SK-N-SH (cell line): ENCODE data around the gene DOCK3. TPM values are rescaled to one million over a fixed set of nuclear protein-coding genes. Genes with fewer than 3 reads are reported as not detected.

Source experiments
- CTCF ChIA-PET: fragments of 300-600, 350-600 bp; formaldehyde crosslinking; extraction: SDS; loops from one replicate; lab custom pipeline; 2021; lab: Yijun Ruan, JAX
- POLR2A ChIA-PET: fragments of 350-600 bp; sonication (Branson Sonifier 250); formaldehyde crosslinking; extraction: SDS; loops from one replicate; lab custom pipeline; 2020; ENCODE audit warnings: antibody characterized with exemption, inconsistent platforms; lab: Yijun Ruan, JAX
- DNase-seq: peaks from one replicate; pipeline ENCODE4 v3.0.0; 2012
- H2AFZ ChIP-seq: fragments of 200-600 bp; sonication (generic); 2 replicates; pipeline ENCODE4 v1.8.1; 2016; ENCODE audit warnings: antibody characterized with exemption, mild to moderate bottlenecking, low read depth
- H3F3A ChIP-seq: fragments of 200-600 bp; sonication (generic); replicated peaks from 2 replicates; pipeline ENCODE3; 2016; ENCODE audit warnings: antibody characterized with exemption, mild to moderate bottlenecking; ENCODE audit not compliant: insufficient read depth
- H3K27ac ChIP-seq, 2 experiments: fragments of 200-500 bp in 1 of 2; fragments of 200-600 bp in 1 of 2; sonication (Bioruptor generic) in 1 of 2; sonication (generic), shearing (Covaris generic) in 1 of 2; 2 replicates each; pipeline versions ENCODE4 v1.5.1 to v1.6.1; 2014 to 2016; ENCODE audit warnings: low read depth in 2 of 2, inconsistent platforms in 1 of 2, low read length in 1 of 2, mild to moderate bottlenecking in 1 of 2, mixed read lengths in 1 of 2
- H3K27me3 ChIP-seq: fragments of 200-600 bp; sonication (generic), shearing (Covaris generic); 2 replicates; pipeline ENCODE4 v1.6.1; 2016; ENCODE audit warnings: mixed run types; ENCODE audit not compliant: insufficient read depth
- H3K36me3 ChIP-seq, 2 experiments: fragments of 200-500 bp in 1 of 2; fragments of 200-600 bp in 1 of 2; sonication (Bioruptor generic) in 1 of 2; sonication (generic) in 1 of 2; replicated peaks in 1 of 2; 2 replicates each; pipeline versions ENCODE3 to v1.5.1; 2014 to 2016; ENCODE audit warnings: low read length in 1 of 2, mild to moderate bottlenecking in 1 of 2; ENCODE audit not compliant: insufficient read depth in 2 of 2, control insufficient read depth in 1 of 2
- H3K4me1 ChIP-seq, 2 experiments: fragments of 200-500 bp in 1 of 2; fragments of 200-600 bp in 1 of 2; sonication (Bioruptor generic) in 1 of 2; sonication (generic), shearing (Covaris generic) in 1 of 2; 2 replicates each; pipeline versions ENCODE4 v1.5.1 to v1.6.1; 2014 to 2016; ENCODE audit warnings: low read depth in 1 of 2, low read length in 1 of 2, mixed run types in 1 of 2; ENCODE audit not compliant: insufficient read depth in 2 of 2, control insufficient read depth in 1 of 2
- H3K4me2 ChIP-seq: fragments of 200-600 bp; sonication (generic), shearing (Covaris generic); 2 replicates; pipeline ENCODE4 v1.6.1; 2017; ENCODE audit warnings: mixed run types
- H3K4me3 ChIP-seq, 2 experiments: fragments of 200-500 bp in 1 of 2; fragments of 200-600 bp in 1 of 2; sonication (Bioruptor generic) in 1 of 2; sonication (generic), shearing (Covaris generic) in 1 of 2; 2 replicates each; pipeline versions ENCODE4 v1.5.1 to v1.8.1; 2014 to 2016; ENCODE audit warnings: low read depth in 2 of 2, inconsistent platforms in 1 of 2, low read length in 1 of 2, mild to moderate bottlenecking in 1 of 2, mixed read lengths in 1 of 2, moderate library complexity in 1 of 2
- H3K79me2 ChIP-seq: fragments of 200-600 bp; sonication (generic); 2 replicates; pipeline ENCODE4 v1.8.1; 2017; ENCODE audit warnings: mild to moderate bottlenecking; ENCODE audit not compliant: insufficient read depth
- H3K9ac ChIP-seq: fragments of 200-600 bp; sonication (generic); 2 replicates; pipeline ENCODE4 v1.6.1; 2017; ENCODE audit warnings: mixed run types
- H3K9me2 ChIP-seq: fragments of 200-600 bp; sonication (generic); 2 replicates; pipeline ENCODE4 v1.6.1; 2017; ENCODE audit warnings: mixed run types
- H3K9me3 ChIP-seq: fragments of 200-600 bp; sonication (generic); 2 replicates; pipeline ENCODE4 v1.6.1; 2017; ENCODE audit warnings: mixed run types, mild to moderate bottlenecking, moderate library complexity
- H4K20me1 ChIP-seq: fragments of 200-600 bp; sonication (generic); 2 replicates; pipeline ENCODE4 v1.6.1; 2017; ENCODE audit warnings: mild to moderate bottlenecking, mixed run types; ENCODE audit not compliant: insufficient read depth
- CTCF ChIP-seq: fragments of 200-600 bp; sonication (generic); IDR thresholded peaks from 2 replicates; pipeline ENCODE4 v1.6.1; 2017; ENCODE audit warnings: antibody characterized with exemption, mild to moderate bottlenecking, moderate library complexity
- ELF1 ChIP-seq: IDR thresholded peaks from 2 replicates; pipeline ENCODE4 v1.4.0; 2012
- EP300 ChIP-seq, 2 experiments: IDR thresholded peaks; 2 replicates each; pipeline versions ENCODE4 v1.4.0 to v1.6.1; 2012; ENCODE audit warnings: borderline replicate concordance in 1 of 2, low read depth in 1 of 2, low read length in 1 of 2
- EZH2phosphoT487 ChIP-seq: fragments of 200-600 bp; sonication (generic); IDR thresholded peaks from 2 replicates; pipeline ENCODE4 v1.6.1; 2017; ENCODE audit warnings: low read depth, mixed run types, mild to moderate bottlenecking, antibody characterized with exemption, moderate library complexity, borderline replicate concordance
- FOXJ3 ChIP-seq: sonication (generic); formaldehyde crosslinking; IDR thresholded peaks from 2 replicates; pipeline ENCODE4 v1.5.1; 2020; ENCODE audit warnings: mild to moderate bottlenecking, missing genetic modification reagents
- FOXM1 ChIP-seq: IDR thresholded peaks from 2 replicates; pipeline ENCODE4 v1.4.0; 2012; ENCODE audit warnings: low read depth, mild to moderate bottlenecking
- GATA2 ChIP-seq: sonication (generic); formaldehyde crosslinking; IDR thresholded peaks from 2 replicates; pipeline ENCODE4 v1.5.0; 2020; ENCODE audit warnings: mild to moderate bottlenecking, missing genetic modification reagents
- MEF2A ChIP-seq: IDR thresholded peaks from 2 replicates; pipeline ENCODE4 v1.4.0; 2012; ENCODE audit warnings: low read depth, borderline replicate concordance
- MXI1 ChIP-seq: IDR thresholded peaks from 2 replicates; pipeline ENCODE4 v1.6.1; 2012; ENCODE audit warnings: mild to moderate bottlenecking, low read depth, low read length, improper control_type of control experiment
- NFIC ChIP-seq: IDR thresholded peaks from 2 replicates; pipeline ENCODE4 v1.4.0; 2012; ENCODE audit warnings: borderline replicate concordance
- PBX3 ChIP-seq: IDR thresholded peaks from 2 replicates; pipeline ENCODE4; 2012
- POLR2AphosphoS5 ChIP-seq: IDR thresholded peaks from 2 replicates; pipeline ENCODE4 v1.6.1; 2012; ENCODE audit warnings: low read depth, low read length
- REST ChIP-seq: IDR thresholded peaks from 2 replicates; pipeline ENCODE4 v1.6.1; 2012; ENCODE audit warnings: mild to moderate bottlenecking, low read depth, low read length, moderate library complexity
- SMC3 ChIP-seq: IDR thresholded peaks from 2 replicates; pipeline ENCODE4 v1.6.1; 2012; ENCODE audit warnings: low read depth, low read length, improper control_type of control experiment
- TAF1 ChIP-seq: IDR thresholded peaks from 2 replicates; pipeline ENCODE4 v1.6.1; 2012; ENCODE audit warnings: low read depth, mild to moderate bottlenecking, low read length, moderate library complexity, borderline replicate concordance
- TEAD4 ChIP-seq: IDR thresholded peaks from 2 replicates; pipeline ENCODE4 v1.4.0; 2012; ENCODE audit warnings: mild to moderate bottlenecking, borderline replicate concordance; ENCODE audit not compliant: insufficient read depth
- YY1 ChIP-seq: IDR thresholded peaks from 2 replicates; pipeline ENCODE4 v1.4.0; 2012; ENCODE audit warnings: low read depth, mild to moderate bottlenecking
- WGBS: methylation state at CpG from one replicate; pipeline ENCODE4 v1.1.6; 2017; ENCODE audit warnings: low lambda C conversion rate; 5-methylcytosine and 5-hydroxymethylcytosine counted together
- polyA plus RNA-seq, 3 experiments: library from polyadenylated mRNA; depleted of rRNA; stranded (reverse); fragments of >200 nt; gene quantifications; 2 replicates each; pipeline ENCODE4 v1.2.3, GENCODE V29; 2012
- TF ChIP-seq, protein P1 (sequence below): IDR thresholded peaks from 2 replicates; pipeline ENCODE4 v1.4.0; 2012; ENCODE audit warnings: low read depth

DOCK3 gene
- polyA plus RNA-seq, 1 of the 3 experiments (the other 2 are of a cell fraction), result 0.05 TPM

DNA sequence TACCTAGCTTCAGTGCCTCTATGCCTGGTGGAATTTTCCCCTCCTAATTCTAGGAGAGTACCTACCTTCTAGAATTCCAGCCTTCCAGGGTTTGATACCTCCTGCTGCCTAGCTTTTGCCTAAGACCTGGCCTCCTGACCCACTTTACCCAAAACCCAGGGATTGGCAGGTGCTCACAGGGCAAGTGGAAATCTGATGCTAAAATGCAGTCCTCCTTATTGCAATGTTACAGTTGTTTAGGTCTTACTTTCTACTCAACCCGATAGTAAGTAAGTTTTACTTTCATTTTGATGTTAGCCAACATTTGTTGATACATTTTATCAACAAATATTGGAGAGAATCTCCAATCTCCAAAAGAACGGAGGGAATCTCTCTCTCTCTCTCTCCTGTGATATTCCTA is 275.9 kb downstream of the DOCK3 start:
- Histone ChIP-seq H3K4me3 (peak overlapping the region; percentile 12 to 24; a peak in 2 of 4 replicates), H3K36me3 (no peaks in the 10 kb centered on the region), H3K4me1 (no peaks in the 10 kb centered on the region), H3K9me2 (no peaks in the 10 kb centered on the region), H3K27ac (no peak overlapping the region), H3K9ac (no peak overlapping the region), H2AFZ (no peak overlapping the region), H3K27me3 (no peaks in the 10 kb centered on the region), H3F3A (no peaks in the 10 kb centered on the region), H3K4me2 (peak overlapping the region; percentile 53; the same call in 1 of the 2 replicates), H3K9me3 (no peaks in the 10 kb centered on the region), H3K79me2 (no peaks in the 10 kb centered on the region), H4K20me1 (no peaks in the 10 kb centered on the region)
- no peak for DNase-seq
- TF ChIP-seq, protein P1, sequence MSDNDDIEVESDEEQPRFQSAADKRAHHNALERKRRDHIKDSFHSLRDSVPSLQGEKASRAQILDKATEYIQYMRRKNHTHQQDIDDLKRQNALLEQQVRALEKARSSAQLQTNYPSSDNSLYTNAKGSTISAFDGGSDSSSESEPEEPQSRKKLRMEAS, result no peak
- no peak for TF ChIP-seq TAF1
- TF ChIP-seq ELF1, result no peak
- TF ChIP-seq TEAD4, result no peak
- TF ChIP-seq GATA2 (CRISPR knock-in tag), result no peak
- no peak for TF ChIP-seq EP300 (IDR thresholded peaks at IDR 0.05; ENCODE audit: borderline replicate concordance in 1 of 2, low read depth in 1 of 2, low read length in 1 of 2)
- no peak for TF ChIP-seq FOXM1
- TF ChIP-seq PBX3, result no peak
- TF ChIP-seq YY1, result no peak
- TF ChIP-seq NFIC, result no peak
- TF ChIP-seq SMC3, result no peak
- no peak for TF ChIP-seq MEF2A
- TF ChIP-seq EZH2phosphoT487, result no peak
- POLR2A ChIA-PET, result no interaction called here
- 14% methylated on average over 2 of the region's 2 CpGs for WGBS
- CTCF ChIA-PET, result no interaction called here

GRCh38 chr3:50953825-50954414 is 279.2 kb downstream of the DOCK3 start:
- Histone ChIP-seq H4K20me1 (no peaks in the 10 kb centered on the region), H3F3A (no peaks in the 10 kb centered on the region), H2AFZ (no peak overlapping the region), H3K79me2 (no peaks in the 10 kb centered on the region), H3K27ac (no peak overlapping the region), H3K27me3 (peaks cover 4% of the 10 kb centered on the region; the same call in 1 of the 2 replicates), H3K9me3 (no peaks in the 10 kb centered on the region), H3K4me2 (no peak overlapping the region), H3K9ac (no peak overlapping the region), H3K36me3 (no peaks in the 10 kb centered on the region), H3K4me1 (no peaks in the 10 kb centered on the region), H3K4me3 (no peak overlapping the region), H3K9me2 (no peaks in the 10 kb centered on the region)
- ChIA-PET CTCF (no interaction called here), POLR2A (no interaction called here)
- WGBS, result 17% methylated on average over 5 of the region's 5 CpGs
- DNase-seq, result no peak
- TF ChIP-seq FOXM1, result no peak
- TF ChIP-seq EZH2phosphoT487, result no peak
- no peak for TF ChIP-seq FOXJ3 (CRISPR knock-in tag)
- TF ChIP-seq REST, result no peak
- no peak for TF ChIP-seq TAF1
- TF ChIP-seq CTCF, result no peak
- TF ChIP-seq, protein P1, result no peak
- no peak for TF ChIP-seq NFIC
- no peak for TF ChIP-seq MXI1
- no peak for TF ChIP-seq POLR2AphosphoS5
- no peak for TF ChIP-seq PBX3
- no peak for TF ChIP-seq SMC3
- TF ChIP-seq TEAD4, result no peak
